WI38 (cell line): Measurements from ENCODE around the gene ULK4.
A peak's percentile ranks its signal among the peaks of the same experiment; 100 is the strongest.

Source experiments
- H3K4me3 ChIP-seq: 2 replicates; pipeline ENCODE4 v1.5.1; 2011; ENCODE audit warnings: low read depth, mild to moderate bottlenecking, control low read depth, low read length
- TF ChIP-seq, protein P1 (sequence below): IDR thresholded peaks from 2 replicates; pipeline ENCODE4 v1.5.1; 2012; ENCODE audit warnings: low read depth, mild to moderate bottlenecking, control low read depth, low read length

Gene ULK4

DNA sequence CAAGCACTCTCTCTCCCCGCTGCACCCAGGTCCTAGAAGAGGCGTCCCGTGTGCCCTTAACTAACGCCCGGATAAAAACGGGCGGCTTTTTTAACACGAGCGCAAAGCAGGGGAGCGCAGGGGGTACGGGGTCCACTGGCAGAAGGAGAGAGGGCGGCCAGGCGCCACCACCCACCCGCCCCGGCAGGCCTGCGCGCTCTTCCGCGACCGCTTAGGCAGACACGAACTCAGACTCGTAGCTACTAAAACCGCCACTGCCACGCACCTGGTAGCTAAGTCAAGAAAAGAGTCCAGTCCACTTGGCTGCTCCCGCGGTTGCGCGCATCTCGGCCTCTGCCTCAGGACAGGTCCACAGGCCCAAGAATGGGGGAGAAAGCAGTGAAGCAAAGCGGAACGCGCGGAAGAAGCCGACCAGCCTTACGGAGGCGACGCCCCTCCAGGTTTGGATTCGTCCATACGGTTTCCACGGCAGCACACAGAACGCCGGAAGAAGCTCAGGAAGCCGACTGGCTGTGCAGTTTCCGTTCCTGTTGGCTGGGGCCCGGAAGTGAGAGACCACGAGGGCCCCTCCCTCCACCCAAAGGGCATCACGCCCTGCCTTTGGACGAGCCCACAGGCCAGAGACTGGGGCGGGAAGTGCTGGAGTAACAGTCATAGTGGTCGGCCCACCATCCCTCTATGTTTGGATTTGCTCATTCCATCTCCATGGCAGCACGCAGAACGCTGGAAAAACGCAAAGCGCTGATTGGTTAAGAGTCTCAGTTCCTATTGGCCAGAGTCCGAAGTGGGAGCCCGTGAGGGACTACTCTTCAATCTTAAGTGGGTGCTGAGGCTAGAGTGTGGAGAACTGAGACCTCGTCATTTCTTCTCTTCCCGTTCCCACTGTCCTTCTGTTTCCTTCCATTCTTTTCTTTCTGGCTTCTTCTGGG lies at the start of gene ULK4:
Gene ULK4 (minus strand): TSS at position 353 of the 929 bp plus-strand sequence. CDS start 7,344 bp downstream, outside the sequence.
- H3K4me3 ChIP-seq: peak within 1 kb of the TSS; percentile 77
- TF ChIP-seq, protein P1, sequence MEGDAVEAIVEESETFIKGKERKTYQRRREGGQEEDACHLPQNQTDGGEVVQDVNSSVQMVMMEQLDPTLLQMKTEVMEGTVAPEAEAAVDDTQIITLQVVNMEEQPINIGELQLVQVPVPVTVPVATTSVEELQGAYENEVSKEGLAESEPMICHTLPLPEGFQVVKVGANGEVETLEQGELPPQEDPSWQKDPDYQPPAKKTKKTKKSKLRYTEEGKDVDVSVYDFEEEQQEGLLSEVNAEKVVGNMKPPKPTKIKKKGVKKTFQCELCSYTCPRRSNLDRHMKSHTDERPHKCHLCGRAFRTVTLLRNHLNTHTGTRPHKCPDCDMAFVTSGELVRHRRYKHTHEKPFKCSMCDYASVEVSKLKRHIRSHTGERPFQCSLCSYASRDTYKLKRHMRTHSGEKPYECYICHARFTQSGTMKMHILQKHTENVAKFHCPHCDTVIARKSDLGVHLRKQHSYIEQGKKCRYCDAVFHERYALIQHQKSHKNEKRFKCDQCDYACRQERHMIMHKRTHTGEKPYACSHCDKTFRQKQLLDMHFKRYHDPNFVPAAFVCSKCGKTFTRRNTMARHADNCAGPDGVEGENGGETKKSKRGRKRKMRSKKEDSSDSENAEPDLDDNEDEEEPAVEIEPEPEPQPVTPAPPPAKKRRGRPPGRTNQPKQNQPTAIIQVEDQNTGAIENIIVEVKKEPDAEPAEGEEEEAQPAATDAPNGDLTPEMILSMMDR: no peak

DNA sequence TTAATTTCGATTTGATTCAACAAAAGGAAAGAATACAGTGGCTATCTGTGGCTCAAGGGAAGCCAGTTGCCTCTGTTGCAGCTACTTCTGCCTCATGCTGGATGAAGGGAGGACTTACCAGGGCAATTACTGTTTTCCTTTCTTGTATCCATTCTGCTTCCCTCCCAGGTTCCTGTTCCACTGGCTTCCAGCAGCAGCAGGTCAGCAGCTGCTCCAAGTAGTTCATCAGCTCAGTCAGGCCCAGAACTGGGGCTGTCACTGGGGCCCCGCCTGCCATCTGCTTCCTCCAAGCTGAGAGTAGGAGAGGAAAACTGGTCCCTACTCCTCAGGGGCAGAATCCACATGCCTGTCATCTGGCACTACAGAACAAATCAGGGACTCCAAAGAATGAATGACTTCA lies 48.6 kb upstream of the ULK4 start:
- no peak overlapping the region for H3K4me3 ChIP-seq
- TF ChIP-seq, protein P1: no peak

DNA sequence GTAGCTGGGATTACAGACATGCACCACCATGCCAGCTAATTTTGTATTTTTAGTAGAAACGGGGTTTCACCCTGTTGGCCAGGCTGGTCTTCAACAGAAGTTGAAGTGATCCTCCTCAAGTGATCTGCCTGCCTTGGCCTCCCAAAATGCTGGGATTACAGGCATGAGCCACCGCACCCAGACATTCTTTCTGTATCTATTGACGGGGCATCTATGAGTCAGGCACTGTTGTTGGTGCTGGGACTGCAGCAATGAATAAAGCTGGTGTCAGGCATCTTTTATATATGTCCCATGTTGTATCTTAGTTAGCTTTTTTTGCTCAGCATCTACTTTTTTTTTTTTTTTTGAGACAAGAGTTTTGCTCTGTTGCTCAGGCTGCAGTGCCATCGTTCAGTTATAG lies 47.6 kb upstream of the ULK4 start:
- TF ChIP-seq, protein P1: no peak
- no peak overlapping the region for H3K4me3 ChIP-seq

DNA sequence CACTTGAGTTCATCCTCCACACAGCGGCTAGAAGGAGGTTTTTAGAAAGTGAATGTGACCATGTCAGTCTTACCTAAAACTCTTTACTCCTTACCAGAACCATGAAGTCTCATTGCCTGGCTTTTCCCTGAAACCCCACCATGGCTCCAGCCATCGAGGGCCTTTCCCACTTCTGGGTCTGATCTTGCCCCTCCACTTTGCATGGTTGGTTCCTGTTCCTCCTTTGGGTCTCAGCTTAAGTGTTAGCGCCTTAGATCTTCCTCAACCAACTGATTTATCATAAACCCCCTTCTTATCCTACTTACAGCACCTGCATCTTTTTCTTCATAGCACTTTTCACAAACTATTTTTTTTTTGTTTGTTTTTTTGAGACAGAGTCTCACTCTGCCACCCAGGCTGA lies 45.9 kb upstream of the ULK4 start:
- H3K4me3 ChIP-seq: no peak overlapping the region
- TF ChIP-seq, protein P1: no peak

DNA sequence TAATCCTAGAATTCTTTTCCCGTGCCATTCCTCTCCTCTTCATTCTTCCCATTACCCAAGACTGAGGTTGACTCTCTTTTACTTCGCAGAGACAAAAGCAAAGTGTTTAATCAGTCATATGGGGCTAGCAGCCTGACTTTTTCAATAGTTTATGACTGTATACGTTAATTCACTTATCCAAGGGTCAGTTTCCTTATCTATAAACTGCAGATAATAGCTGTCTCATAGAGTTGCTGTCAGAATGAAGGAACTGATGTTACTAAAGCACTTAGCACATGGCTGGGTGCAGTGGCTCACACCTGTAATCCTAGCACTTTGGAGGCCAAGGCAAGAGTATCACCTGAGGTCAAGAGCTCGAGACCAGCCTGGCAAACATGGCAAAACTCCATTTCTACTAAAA lies 43.5 kb upstream of the ULK4 start:
- H3K4me3 ChIP-seq: no peak overlapping the region
- TF ChIP-seq, protein P1: no peak

DNA sequence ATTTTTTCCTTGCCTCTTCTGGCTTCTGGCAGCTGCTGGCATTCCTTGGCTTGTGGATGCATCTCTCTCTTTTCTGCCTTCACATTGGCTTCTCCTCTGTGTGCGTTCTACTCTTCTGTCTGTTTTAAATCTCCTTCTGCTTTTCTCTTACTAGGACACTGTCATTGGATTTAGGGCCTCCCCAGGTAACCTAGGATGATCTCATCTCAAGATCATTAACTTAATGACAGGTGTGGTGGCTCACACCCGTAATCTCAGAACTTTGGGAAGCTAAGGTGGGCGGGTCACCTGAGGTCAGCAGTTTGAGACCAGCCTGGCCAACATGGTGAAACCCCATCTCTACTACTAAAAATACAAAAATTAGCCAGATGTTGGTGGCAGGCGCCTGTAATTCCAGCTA lies 40.9 kb upstream of the ULK4 start:
- TF ChIP-seq, protein P1: no peak

DNA sequence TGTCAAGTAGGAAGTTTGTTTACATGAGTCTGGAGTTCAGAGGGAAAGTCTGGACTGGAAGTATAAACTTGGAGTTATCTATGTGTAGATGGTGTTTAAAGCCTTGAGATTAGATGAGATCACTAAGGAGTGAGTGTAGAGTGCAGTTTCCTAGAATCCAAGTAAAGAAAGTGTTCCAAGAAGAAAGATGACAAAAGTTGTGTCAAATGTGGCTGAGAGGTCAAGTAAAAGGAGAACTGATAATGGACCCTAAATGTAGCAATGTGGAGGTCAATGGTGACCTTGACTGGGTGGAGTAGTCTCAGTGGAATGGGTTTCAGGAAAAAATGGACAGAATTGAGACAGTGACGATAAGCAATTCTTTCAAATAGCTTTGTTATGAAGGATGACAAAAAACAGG lies 39.9 kb upstream of the ULK4 start:
- TF ChIP-seq, protein P1: no peak
- H3K4me3 ChIP-seq: no peak overlapping the region

More for the DNA sequence above, 40.9 kb upstream of the ULK4 start:
- H3K4me3 ChIP-seq: no peak overlapping the region
